SK-N-SH treated with all-trans-retinoic acid at 6 μM for 48 hours (cell line): ENCODE measurements around the gene GLI3.

ENCODE experiments used
- ATAC-seq: fragments of 200-7000 bp; cut with Tn5 transposase; 3 replicates; pipeline ENCODE4 v1.9.1; 2020; ENCODE audit warnings: mild to moderate bottlenecking, moderate library complexity
- ARNTL ChIP-seq: fragments of 450-650 bp; formaldehyde crosslinking; IDR thresholded peaks from 2 replicates; pipeline ENCODE4 v1.5.0; 2020; ENCODE audit warnings: low read depth, mild to moderate bottlenecking, moderate library complexity, borderline replicate concordance
- BACH2 ChIP-seq: fragments of 250-450 bp; sonication (Bioruptor Pico); IDR thresholded peaks from 2 replicates; pipeline ENCODE4 v1.9.0; 2021; ENCODE audit warnings: mild to moderate bottlenecking, borderline replicate concordance
- CSDC2 ChIP-seq: fragments of 250-450 bp; sonication (Bioruptor Pico); IDR thresholded peaks from 2 replicates; pipeline ENCODE4 v1.5.0; 2020; ENCODE audit warnings: mild to moderate bottlenecking, moderate library complexity
- ESRRG ChIP-seq: fragments of 250-450 bp; sonication (Bioruptor Pico); IDR thresholded peaks from 2 replicates; pipeline ENCODE4 v1.6.1; 2021; ENCODE audit warnings: mild to moderate bottlenecking
- GLIS3 ChIP-seq: fragments of 250-450 bp; sonication (Bioruptor Pico); IDR thresholded peaks from 2 replicates; pipeline ENCODE4 v1.5.0; 2020; ENCODE audit warnings: mild to moderate bottlenecking, moderate library complexity
- OSR1 ChIP-seq: fragments of 250-450 bp; sonication (Bioruptor Pico); IDR thresholded peaks from 2 replicates; pipeline ENCODE4 v1.8.0; 2022; ENCODE audit warnings: moderate library complexity, mild to moderate bottlenecking, inconsistent platforms
- PPARA ChIP-seq: fragments of 250-450 bp; sonication (Bioruptor Pico); IDR thresholded peaks from 2 replicates; pipeline ENCODE4 v1.5.0; 2020; ENCODE audit warnings: mild to moderate bottlenecking, borderline replicate concordance
- RARB ChIP-seq: fragments of 250-450 bp; sonication (Bioruptor Pico); IDR thresholded peaks from 2 replicates; pipeline ENCODE4 v1.8.0; 2021; ENCODE audit warnings: mild to moderate bottlenecking, moderate library complexity
- SNAI2 ChIP-seq: fragments of 250-450 bp; sonication (Bioruptor Pico); IDR thresholded peaks from 2 replicates; pipeline ENCODE4 v1.5.0; 2020; ENCODE audit warnings: mild to moderate bottlenecking, moderate library complexity
- TCF4 ChIP-seq: fragments of 250-450 bp; sonication (Bioruptor Pico); IDR thresholded peaks from 2 replicates; pipeline ENCODE4 v1.8.0; 2021; ENCODE audit warnings: mild to moderate bottlenecking, moderate library complexity, borderline replicate concordance
- TOX ChIP-seq: fragments of 250-450 bp; sonication (Bioruptor Pico); IDR thresholded peaks from 2 replicates; pipeline ENCODE4 v1.8.0; 2021; ENCODE audit warnings: mild to moderate bottlenecking, moderate library complexity, borderline replicate concordance
- ZC3H10 ChIP-seq: fragments of 250-450 bp; sonication (Bioruptor Pico); IDR thresholded peaks from 2 replicates; pipeline ENCODE4 v1.5.1; 2021; ENCODE audit warnings: mild to moderate bottlenecking, moderate library complexity
- ZFP3 ChIP-seq: fragments of 250-450 bp; sonication (Bioruptor Pico); IDR thresholded peaks from 2 replicates; pipeline ENCODE4 v1.5.0; 2020; ENCODE audit warnings: mild to moderate bottlenecking, moderate library complexity
- ZFP30 ChIP-seq: fragments of 450-650 bp; formaldehyde crosslinking; IDR thresholded peaks from 2 replicates; pipeline ENCODE4 v1.5.0; 2022; ENCODE audit warnings: mild to moderate bottlenecking, moderate library complexity
- ZNF565 ChIP-seq: fragments of 450-650 bp; formaldehyde crosslinking; conservative IDR thresholded peaks from 2 replicates; pipeline ENCODE4 v1.5.0; 2020; ENCODE audit warnings: low read depth, mild to moderate bottlenecking, moderate library complexity
- TF ChIP-seq, protein P1 (sequence below): fragments of 250-450 bp; sonication (Bioruptor Pico); IDR thresholded peaks from 2 replicates; pipeline ENCODE4 v1.8.0; 2020; ENCODE audit warnings: mild to moderate bottlenecking, moderate library complexity, borderline replicate concordance
- TF ChIP-seq, protein P2 (sequence below): fragments of 250-450 bp; sonication (Bioruptor Pico); IDR thresholded peaks from 2 replicates; pipeline ENCODE4 v1.5.0; 2020; ENCODE audit warnings: mild to moderate bottlenecking, moderate library complexity
- TF ChIP-seq, protein P3 (sequence below): fragments of 250-450 bp; sonication (Bioruptor Pico); IDR thresholded peaks from 2 replicates; pipeline ENCODE4 v1.8.0; 2021; ENCODE audit warnings: low read depth, mild to moderate bottlenecking, moderate library complexity, borderline replicate concordance
- TF ChIP-seq, protein P4 (sequence below): fragments of 250-450 bp; sonication (Bioruptor Pico); IDR thresholded peaks from 2 replicates; pipeline ENCODE4 v1.5.1; 2020; ENCODE audit warnings: low read depth, mild to moderate bottlenecking, moderate library complexity
- TF ChIP-seq, protein P5 (sequence below): fragments of 250-450 bp; sonication (Bioruptor Pico); IDR thresholded peaks from 2 replicates; pipeline ENCODE4 v1.5.1; 2021; ENCODE audit warnings: mild to moderate bottlenecking, moderate library complexity

GLI3 gene

DNA sequence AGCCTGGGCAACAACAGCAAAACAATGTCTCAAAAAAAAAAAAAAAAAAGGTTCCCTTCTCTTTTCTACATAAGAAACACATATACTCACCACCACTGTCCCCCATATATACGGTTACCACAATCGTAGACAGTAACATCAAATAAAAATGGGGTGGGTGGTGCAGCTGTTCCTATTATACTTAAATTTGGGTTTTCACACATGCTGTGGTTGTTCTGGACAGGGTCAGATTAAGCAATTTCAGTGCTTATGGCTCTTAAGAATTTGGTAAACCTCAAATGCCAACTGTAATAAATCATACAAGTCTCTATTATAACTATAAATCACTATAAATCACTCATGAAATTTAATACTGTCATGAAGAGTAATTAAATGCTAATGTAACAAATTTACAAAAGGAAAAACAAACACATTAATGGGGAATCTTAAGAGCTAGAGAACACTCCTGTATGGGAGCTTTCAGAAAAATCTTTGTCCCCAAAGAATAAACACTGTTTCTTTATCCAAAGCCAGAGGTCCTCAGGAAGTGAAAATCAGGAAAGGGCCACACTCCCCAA lies 143.6 kb downstream of the GLI3 start:
- no peak for ATAC-seq
- TF ChIP-seq ESRRG, result no peak
- TF ChIP-seq, protein P1, sequence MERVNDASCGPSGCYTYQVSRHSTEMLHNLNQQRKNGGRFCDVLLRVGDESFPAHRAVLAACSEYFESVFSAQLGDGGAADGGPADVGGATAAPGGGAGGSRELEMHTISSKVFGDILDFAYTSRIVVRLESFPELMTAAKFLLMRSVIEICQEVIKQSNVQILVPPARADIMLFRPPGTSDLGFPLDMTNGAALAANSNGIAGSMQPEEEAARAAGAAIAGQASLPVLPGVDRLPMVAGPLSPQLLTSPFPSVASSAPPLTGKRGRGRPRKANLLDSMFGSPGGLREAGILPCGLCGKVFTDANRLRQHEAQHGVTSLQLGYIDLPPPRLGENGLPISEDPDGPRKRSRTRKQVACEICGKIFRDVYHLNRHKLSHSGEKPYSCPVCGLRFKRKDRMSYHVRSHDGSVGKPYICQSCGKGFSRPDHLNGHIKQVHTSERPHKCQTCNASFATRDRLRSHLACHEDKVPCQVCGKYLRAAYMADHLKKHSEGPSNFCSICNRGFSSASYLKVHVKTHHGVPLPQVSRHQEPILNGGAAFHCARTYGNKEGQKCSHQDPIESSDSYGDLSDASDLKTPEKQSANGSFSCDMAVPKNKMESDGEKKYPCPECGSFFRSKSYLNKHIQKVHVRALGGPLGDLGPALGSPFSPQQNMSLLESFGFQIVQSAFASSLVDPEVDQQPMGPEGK, result no peak
- TF ChIP-seq, all 23 proteins: peak for 0

DNA sequence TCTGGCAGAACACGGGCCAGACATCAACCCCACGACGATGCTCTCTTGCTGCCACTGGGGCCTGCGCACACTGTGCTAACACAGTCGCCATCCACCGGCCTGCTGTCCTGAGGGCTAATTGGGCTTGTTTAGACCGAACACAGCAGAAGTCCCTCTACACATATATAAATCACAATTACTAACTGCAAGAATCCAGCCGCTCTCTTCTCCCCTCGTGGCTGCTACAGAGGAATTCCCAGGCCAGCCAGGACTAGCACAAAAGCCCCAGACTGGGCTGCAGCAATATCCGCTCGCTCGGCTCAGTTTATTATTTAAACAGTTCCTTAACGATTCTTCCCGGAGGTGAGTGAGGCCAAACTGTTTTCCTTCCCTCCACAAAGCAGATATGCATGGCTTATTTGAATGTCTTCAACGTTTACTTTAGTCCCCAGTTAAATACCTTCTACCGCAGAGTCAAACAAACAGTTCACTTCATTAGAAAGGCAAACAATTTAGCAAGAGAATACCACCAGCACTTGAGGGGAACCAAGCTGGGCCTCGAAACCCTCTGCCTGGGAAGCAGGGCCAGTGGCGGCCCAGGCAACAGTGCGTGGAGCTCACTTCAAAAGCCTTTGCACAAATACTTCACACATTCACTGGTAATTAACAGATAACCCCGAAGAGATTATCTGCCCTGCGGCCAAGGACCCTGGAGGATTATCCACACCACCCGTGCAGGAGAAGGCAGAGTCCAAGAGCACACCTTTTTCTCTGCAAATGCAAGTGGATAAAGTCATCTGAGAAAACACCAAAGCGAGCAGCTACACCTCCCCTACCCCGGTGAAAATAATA lies 145.3 kb downstream of the GLI3 start:
- TF ChIP-seq ARNTL (CRISPR knock-in tag) (no peak), RARB (CRISPR knock-in tag) (no peak), TCF4 (CRISPR knock-in tag) (no peak), OSR1 (CRISPR knock-in tag) (no peak)
- no peak for ATAC-seq

DNA sequence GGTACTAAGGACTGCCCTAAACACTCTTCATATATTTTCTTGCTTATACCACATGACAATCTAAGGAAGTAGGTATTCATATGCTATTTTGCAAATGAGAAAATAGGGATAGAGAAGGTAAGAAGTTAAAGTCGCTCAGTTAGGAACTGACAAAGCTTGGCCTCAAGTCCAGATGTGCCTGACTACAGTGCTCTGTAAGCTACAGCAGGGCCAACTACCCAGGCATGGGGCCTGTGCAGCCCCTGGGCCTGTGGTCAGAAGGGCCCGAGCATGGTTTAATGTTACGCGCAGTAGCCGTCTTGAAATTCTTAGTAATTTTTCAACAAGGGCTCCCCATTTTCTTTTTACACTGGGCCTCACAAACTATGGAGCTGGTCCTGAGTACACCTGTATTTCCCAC lies 146.2 kb downstream of the GLI3 start:
- no peak for ATAC-seq
- TF ChIP-seq CSDC2 (CRISPR knock-in tag) (no peak), ESRRG (no peak), GLIS3 (CRISPR knock-in tag) (no peak)
- TF ChIP-seq, all 23 proteins: peak for 0

DNA sequence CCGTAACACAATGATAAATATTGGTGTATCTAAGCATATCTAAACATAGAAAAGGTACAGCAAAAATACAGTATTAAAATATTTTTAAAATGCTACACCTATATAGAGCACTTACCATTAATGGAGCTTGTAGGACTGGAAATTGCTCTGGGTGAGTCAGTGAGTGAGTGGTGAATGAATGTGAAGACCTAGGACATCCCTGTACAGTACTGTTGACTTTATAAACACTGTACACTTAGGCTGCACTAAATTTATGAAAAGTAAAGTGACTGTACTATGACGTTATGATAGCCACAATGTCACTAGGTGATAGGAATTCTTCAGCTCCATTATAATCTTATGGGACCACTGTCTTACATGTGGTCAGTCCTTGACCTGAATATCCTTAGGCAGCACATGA lies 147.0 kb downstream of the GLI3 start:
- TF ChIP-seq BACH2 (CRISPR knock-in tag) (no peak), ZFP30 (CRISPR knock-in tag) (no peak), TCF4 (CRISPR knock-in tag) (no peak), ARNTL (CRISPR knock-in tag) (no peak), TOX (no peak), GLIS3 (CRISPR knock-in tag) (no peak), PPARA (CRISPR knock-in tag) (no peak), RARB (CRISPR knock-in tag) (no peak), ZFP3 (no peak), ZC3H10 (CRISPR knock-in tag) (no peak), ZNF565 (CRISPR knock-in tag) (no peak), ESRRG (no peak), OSR1 (CRISPR knock-in tag) (no peak), SNAI2 (CRISPR knock-in tag) (no peak), CSDC2 (CRISPR knock-in tag) (no peak)
- TF ChIP-seq, protein P1, result no peak
- TF ChIP-seq, protein P2, sequence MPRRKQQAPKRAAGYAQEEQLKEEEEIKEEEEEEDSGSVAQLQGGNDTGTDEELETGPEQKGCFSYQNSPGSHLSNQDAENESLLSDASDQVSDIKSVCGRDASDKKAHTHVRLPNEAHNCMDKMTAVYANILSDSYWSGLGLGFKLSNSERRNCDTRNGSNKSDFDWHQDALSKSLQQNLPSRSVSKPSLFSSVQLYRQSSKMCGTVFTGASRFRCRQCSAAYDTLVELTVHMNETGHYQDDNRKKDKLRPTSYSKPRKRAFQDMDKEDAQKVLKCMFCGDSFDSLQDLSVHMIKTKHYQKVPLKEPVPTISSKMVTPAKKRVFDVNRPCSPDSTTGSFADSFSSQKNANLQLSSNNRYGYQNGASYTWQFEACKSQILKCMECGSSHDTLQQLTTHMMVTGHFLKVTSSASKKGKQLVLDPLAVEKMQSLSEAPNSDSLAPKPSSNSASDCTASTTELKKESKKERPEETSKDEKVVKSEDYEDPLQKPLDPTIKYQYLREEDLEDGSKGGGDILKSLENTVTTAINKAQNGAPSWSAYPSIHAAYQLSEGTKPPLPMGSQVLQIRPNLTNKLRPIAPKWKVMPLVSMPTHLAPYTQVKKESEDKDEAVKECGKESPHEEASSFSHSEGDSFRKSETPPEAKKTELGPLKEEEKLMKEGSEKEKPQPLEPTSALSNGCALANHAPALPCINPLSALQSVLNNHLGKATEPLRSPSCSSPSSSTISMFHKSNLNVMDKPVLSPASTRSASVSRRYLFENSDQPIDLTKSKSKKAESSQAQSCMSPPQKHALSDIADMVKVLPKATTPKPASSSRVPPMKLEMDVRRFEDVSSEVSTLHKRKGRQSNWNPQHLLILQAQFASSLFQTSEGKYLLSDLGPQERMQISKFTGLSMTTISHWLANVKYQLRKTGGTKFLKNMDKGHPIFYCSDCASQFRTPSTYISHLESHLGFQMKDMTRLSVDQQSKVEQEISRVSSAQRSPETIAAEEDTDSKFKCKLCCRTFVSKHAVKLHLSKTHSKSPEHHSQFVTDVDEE, result no peak
- TF ChIP-seq, protein P3, sequence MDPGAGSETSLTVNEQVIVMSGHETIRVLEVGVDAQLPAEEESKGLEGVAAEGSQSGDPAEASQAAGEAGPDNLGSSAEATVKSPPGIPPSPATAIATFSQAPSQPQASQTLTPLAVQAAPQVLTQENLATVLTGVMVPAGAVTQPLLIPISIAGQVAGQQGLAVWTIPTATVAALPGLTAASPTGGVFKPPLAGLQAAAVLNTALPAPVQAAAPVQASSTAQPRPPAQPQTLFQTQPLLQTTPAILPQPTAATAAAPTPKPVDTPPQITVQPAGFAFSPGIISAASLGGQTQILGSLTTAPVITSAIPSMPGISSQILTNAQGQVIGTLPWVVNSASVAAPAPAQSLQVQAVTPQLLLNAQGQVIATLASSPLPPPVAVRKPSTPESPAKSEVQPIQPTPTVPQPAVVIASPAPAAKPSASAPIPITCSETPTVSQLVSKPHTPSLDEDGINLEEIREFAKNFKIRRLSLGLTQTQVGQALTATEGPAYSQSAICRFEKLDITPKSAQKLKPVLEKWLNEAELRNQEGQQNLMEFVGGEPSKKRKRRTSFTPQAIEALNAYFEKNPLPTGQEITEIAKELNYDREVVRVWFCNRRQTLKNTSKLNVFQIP, result no peak
- TF ChIP-seq, protein P4, sequence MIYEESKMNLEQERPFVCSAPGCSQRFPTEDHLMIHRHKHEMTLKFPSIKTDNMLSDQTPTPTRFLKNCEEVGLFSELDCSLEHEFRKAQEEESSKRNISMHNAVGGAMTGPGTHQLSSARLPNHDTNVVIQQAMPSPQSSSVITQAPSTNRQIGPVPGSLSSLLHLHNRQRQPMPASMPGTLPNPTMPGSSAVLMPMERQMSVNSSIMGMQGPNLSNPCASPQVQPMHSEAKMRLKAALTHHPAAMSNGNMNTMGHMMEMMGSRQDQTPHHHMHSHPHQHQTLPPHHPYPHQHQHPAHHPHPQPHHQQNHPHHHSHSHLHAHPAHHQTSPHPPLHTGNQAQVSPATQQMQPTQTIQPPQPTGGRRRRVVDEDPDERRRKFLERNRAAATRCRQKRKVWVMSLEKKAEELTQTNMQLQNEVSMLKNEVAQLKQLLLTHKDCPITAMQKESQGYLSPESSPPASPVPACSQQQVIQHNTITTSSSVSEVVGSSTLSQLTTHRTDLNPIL (CRISPR knock-in tag), result no peak
- TF ChIP-seq, protein P5, sequence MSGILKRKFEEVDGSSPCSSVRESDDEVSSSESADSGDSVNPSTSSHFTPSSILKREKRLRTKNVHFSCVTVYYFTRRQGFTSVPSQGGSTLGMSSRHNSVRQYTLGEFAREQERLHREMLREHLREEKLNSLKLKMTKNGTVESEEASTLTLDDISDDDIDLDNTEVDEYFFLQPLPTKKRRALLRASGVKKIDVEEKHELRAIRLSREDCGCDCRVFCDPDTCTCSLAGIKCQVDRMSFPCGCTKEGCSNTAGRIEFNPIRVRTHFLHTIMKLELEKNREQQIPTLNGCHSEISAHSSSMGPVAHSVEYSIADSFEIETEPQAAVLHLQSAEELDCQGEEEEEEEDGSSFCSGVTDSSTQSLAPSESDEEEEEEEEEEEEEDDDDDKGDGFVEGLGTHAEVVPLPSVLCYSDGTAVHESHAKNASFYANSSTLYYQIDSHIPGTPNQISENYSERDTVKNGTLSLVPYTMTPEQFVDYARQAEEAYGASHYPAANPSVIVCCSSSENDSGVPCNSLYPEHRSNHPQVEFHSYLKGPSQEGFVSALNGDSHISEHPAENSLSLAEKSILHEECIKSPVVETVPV (CRISPR knock-in tag), result no peak
- TF ChIP-seq, all 23 proteins: peak for 0
- ATAC-seq, result no peak
